Measurements from ENCODE around the gene TEK.
"Not testable (repeated sequence)": the region's sequence is repeated elsewhere in the genome, so short reads cannot be mapped to it uniquely, and the experiment has no call there.

The TEK gene

GRCh38 chr9:27182421-27182820 is 73.4 kb downstream of the TEK start:
- no peak for DNase-seq

GRCh38 chr9:27183131-27183530 is 74.1 kb downstream of the TEK start:
- DNase-seq = no peak

GRCh38 chr9:27183701-27184100 is 74.7 kb downstream of the TEK start:
- DNase-seq = no peak

GRCh38 chr9:27184556-27185351 is 75.7 kb downstream of the TEK start:
- DNase-seq = no peak

- DNase-seq = no peak
Measured at GRCh38 chr9:27188426-27188825, 79.4 kb downstream of the TEK start.

GRCh38 chr9:27189426-27189825 is 80.4 kb downstream of the TEK start:
- no peak for DNase-seq

- no peak for DNase-seq
Measured at GRCh38 chr9:27192291-27192960, 83.4 kb downstream of the TEK start.

GRCh38 chr9:27193886-27194285 is 84.9 kb downstream of the TEK start:
- DNase-seq = no peak

GRCh38 chr9:27194401-27195091 is 85.5 kb downstream of the TEK start:
- no peak for DNase-seq

GRCh38 chr9:27195191-27195590 is 86.2 kb downstream of the TEK start:
- DNase-seq = no peak

- no peak for DNase-seq
Measured at GRCh38 chr9:27196383-27196782, 87.4 kb downstream of the TEK start.

GRCh38 chr9:27198190-27198589 is 89.2 kb downstream of the TEK start:
- DNase-seq = no peak

- DNase-seq = no peak
Measured at GRCh38 chr9:27202056-27202455, 93.0 kb downstream of the TEK start.

GRCh38 chr9:27203783-27204182 is 94.8 kb downstream of the TEK start:
- DNase-seq = no peak

GRCh38 chr9:27204578-27204977 is 95.6 kb downstream of the TEK start:
- no peak for DNase-seq

GRCh38 chr9:27205198-27205597 is 96.2 kb downstream of the TEK start:
- no peak for DNase-seq

- DNase-seq = no peak
Measured at GRCh38 chr9:27206041-27206440, 97.0 kb downstream of the TEK start.

GRCh38 chr9:27209034-27209433 is 100.0 kb downstream of the TEK start:
- no peak for DNase-seq

GRCh38 chr9:27210588-27210987 is 101.6 kb downstream of the TEK start:
- no peak for DNase-seq

- no peak for DNase-seq
Measured at GRCh38 chr9:27212191-27212590, 103.2 kb downstream of the TEK start.

GRCh38 chr9:27212621-27213020 is 103.6 kb downstream of the TEK start:
- no peak for DNase-seq

- no peak for DNase-seq
Measured at GRCh38 chr9:27227192-27227591, 118.2 kb downstream of the TEK start.

GRCh38 chr9:27239648-27240047 is 130.6 kb downstream of the TEK start:
- not testable (repeated sequence) for DNase-seq

- no peak for DNase-seq
Measured at GRCh38 chr9:27247756-27248155, 138.7 kb downstream of the TEK start.

All from right forelimb (tissue), 1 donor.